Kidney tubule cell (primary cell): ENCODE measurements around the gene ZNF263.
A peak's percentile ranks its signal among the peaks of the same experiment; 100 is the strongest.
"Not testable (repeated sequence)": the region's sequence is repeated elsewhere in the genome, so short reads cannot be mapped to it uniquely, and the experiment has no call there.

Experiments
- DNase-seq: peaks from one replicate; pipeline ENCODE4 v3.0.0-alpha.2; 2018; ENCODE audit warnings: low spot score

The ZNF263 gene

GRCh38 chr16:3268294-3268693, 15.0 kb upstream of the ZNF263 start:
- DNase-seq, result no peak

- not testable (repeated sequence) for DNase-seq
Observed at GRCh38 chr16:3270718-3271117, 12.6 kb upstream of the ZNF263 start.

GRCh38 chr16:3271281-3271680, 12.0 kb upstream of the ZNF263 start:
- not testable (repeated sequence) for DNase-seq

- peak; percentile 45 for DNase-seq
Observed at GRCh38 chr16:3274490-3274889, 8.8 kb upstream of the ZNF263 start.

GRCh38 chr16:3274947-3275346, 8.3 kb upstream of the ZNF263 start:
- no peak for DNase-seq

GRCh38 chr16:3276679-3277078, 6.6 kb upstream of the ZNF263 start:
- no peak for DNase-seq

- DNase-seq, result no peak
Observed at GRCh38 chr16:3281222-3281820, 2.0 kb upstream of the ZNF263 start.

GRCh38 chr16:3282103-3282729, 1.1 kb upstream of the ZNF263 start:
- DNase-seq, result peak; percentile 77

GRCh38 chr16:3283543-3284447, 504 bp downstream of the ZNF263 start:
- peak; percentile 14 for DNase-seq

- no peak for DNase-seq
Observed at GRCh38 chr16:3285131-3285530, 1.8 kb downstream of the ZNF263 start.

- no peak for DNase-seq
Observed at GRCh38 chr16:3289998-3290673, 6.8 kb downstream of the ZNF263 start.

- DNase-seq, result peak; percentile 47
Observed at GRCh38 chr16:3292604-3293003, 9.3 kb downstream of the ZNF263 start.

GRCh38 chr16:3295209-3295608, 11.9 kb downstream of the ZNF263 start:
- no peak for DNase-seq

GRCh38 chr16:3295783-3296182, 12.5 kb downstream of the ZNF263 start:
- DNase-seq, result no peak

- no peak for DNase-seq
Observed at GRCh38 chr16:3304370-3304769, 21.1 kb downstream of the ZNF263 start.

GRCh38 chr16:3305109-3306068, 22.1 kb downstream of the ZNF263 start, which contains the start of the genes TIGD7 and ZNF75A:
TIGD7 (minus strand) TSS chr16:3305430; CDS start chr16:3300614, 4,816 bp downstream.
ZNF75A (plus strand) TSS chr16:3305497; CDS start chr16:3308429, 2,932 bp downstream.
- DNase-seq, result peak; percentile 90

GRCh38 chr16:3306078-3306477, 22.8 kb downstream of the ZNF263 start:
- DNase-seq, result no peak

GRCh38 chr16:3311496-3311895, 28.2 kb downstream of the ZNF263 start:
- DNase-seq, result no peak

- peak; percentile 4 for DNase-seq
Observed at GRCh38 chr16:3317315-3317999, 34.2 kb downstream of the ZNF263 start.

- peak; percentile 10 for DNase-seq
Observed at GRCh38 chr16:3321816-3322215, 38.5 kb downstream of the ZNF263 start.
